LNCAP (cell line): ENCODE results near the gene ARHGEF6.

Experiments used
- TF ChIP-seq, protein P1 (sequence below): fragments of 450-650 bp; IDR thresholded peaks from 2 replicates; pipeline ENCODE4 v1.5.1; 2017; ENCODE audit warnings: mild to moderate bottlenecking

ARHGEF6 gene

DNA sequence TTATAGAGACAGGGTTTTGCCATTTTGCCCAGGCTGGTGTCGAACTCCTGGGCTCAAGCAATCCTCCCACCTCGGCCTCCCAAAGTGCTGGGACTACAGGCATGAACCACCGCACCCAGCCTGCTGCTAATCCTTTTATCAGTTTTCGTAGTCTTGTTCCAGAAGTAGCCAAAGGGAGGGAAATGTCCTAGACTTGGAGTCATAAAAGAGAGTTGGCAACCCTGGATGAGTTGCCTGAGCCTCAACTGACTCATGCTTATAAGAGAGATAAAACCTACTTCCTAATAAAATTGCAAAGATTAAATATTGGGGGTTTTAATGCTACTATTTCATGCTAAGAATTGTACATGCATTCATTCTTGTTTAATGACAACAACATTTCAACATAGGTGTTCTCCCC is 88.5 kb downstream of the ARHGEF6 start:
- TF ChIP-seq, protein P1, sequence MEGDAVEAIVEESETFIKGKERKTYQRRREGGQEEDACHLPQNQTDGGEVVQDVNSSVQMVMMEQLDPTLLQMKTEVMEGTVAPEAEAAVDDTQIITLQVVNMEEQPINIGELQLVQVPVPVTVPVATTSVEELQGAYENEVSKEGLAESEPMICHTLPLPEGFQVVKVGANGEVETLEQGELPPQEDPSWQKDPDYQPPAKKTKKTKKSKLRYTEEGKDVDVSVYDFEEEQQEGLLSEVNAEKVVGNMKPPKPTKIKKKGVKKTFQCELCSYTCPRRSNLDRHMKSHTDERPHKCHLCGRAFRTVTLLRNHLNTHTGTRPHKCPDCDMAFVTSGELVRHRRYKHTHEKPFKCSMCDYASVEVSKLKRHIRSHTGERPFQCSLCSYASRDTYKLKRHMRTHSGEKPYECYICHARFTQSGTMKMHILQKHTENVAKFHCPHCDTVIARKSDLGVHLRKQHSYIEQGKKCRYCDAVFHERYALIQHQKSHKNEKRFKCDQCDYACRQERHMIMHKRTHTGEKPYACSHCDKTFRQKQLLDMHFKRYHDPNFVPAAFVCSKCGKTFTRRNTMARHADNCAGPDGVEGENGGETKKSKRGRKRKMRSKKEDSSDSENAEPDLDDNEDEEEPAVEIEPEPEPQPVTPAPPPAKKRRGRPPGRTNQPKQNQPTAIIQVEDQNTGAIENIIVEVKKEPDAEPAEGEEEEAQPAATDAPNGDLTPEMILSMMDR, result no peak

DNA sequence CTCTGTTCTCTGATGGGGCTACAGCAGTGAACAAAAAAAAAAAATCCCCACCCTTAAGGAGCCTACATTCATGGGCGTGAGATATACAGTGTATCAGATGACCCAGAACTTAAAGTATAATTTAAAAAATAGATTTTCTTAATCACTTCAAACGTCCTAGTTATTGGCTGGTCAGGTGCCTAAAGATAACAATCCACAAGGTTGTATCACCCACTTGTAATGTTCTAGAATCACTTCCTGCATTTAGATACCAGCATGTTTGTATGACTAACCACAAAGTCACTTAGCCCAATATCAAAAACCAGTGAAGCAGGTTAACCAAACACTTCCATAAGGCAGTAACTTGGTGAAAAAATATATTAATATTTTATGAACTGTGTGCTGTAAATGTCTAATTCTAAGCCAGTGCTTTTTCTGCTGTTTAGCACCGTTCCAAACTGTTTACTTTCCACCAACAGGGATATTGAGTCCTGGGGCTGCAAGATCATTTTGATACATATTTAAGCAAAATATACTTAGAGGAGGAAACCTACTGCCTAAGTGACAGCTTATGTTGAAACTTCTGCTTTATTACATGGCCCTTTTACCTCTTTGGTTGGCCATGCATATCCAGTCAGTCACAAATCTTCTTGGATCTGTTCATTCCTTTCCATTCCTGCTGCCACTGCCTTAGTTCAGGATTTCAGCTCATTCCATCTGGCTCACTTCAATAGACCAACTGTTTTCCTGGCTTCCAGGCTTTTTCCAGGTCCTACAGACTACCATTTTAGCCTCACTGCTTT is 89.5 kb downstream of the ARHGEF6 start:
- TF ChIP-seq, protein P1, result no peak

DNA sequence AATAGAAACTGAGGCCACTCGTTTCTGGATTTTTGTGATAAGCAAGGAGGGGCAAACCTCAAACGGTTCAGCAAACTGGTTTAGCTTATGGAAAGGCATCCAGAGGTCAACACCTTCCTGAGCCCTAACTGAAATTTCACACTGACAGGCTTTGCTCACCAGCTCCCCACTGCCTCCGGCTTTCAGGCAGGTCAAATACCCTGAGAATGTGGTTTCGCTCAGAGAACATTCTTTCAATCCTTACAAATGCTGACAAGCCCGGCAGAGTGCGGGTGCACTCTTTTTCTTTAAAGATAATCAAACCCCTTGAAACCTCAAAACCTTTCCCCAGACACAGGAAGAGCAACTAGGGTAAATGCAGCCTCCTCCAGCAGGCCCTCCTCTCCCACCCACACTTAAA is 91.3 kb downstream of the ARHGEF6 start:
- TF ChIP-seq, protein P1, result no peak

DNA sequence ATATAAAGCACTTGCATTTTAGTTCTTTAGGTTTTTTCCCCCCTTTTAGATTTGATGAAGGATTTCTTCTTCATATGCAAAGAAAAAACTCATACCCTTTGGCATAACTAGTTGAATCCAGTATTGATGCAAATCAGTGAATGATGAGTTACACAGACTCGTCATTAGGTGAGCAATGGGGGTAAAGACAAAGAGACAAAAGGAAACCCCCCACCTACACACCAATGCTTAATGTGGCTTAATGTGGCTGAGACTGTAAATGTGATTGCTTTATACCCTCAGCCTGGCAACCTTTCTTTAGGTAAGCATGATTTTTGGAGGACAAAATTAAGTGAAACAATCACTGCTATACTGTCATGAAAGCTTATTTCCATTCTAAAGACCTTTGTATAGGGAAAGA is 93.3 kb downstream of the ARHGEF6 start:
- TF ChIP-seq, protein P1, result no peak

DNA sequence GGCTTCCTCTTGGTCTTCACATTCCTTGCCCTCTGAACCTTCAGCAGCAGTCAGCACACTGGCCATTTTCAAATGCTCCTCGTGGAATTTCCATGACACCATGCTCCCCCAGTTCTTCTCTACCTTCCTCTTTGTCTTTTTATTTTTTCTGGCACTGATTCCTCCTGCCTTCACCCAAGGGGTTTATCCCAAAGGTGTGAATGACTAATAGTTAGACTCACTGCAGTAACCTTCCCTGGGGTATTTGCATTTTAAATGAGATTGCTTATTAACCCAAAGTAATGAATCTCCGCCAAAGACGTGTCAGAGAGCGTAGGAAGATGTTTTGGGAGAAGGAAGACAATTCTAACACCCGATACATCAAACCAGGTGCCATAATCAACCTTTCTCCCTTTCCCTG is 96.6 kb downstream of the ARHGEF6 start:
- TF ChIP-seq, protein P1, result no peak

DNA sequence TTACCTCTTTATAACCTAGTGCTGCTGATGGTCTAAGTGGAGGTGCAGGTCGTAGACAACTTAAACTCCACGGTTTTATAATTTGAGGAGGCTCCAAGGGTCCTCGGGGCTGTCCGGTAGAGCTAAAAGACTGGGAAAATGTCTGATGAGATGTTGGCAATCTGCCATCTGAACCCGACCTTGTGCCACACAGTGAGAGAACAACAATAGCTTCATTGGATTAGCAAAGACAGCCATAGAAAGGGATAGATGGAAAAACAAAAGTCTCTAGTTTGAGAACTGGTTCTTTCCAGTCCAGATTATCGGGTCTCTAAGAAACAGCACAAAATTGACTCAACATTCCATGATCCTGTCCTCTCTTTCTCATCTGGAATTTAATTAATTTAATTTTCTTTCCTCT is 101.2 kb downstream of the ARHGEF6 start:
- TF ChIP-seq, protein P1, result no peak

DNA sequence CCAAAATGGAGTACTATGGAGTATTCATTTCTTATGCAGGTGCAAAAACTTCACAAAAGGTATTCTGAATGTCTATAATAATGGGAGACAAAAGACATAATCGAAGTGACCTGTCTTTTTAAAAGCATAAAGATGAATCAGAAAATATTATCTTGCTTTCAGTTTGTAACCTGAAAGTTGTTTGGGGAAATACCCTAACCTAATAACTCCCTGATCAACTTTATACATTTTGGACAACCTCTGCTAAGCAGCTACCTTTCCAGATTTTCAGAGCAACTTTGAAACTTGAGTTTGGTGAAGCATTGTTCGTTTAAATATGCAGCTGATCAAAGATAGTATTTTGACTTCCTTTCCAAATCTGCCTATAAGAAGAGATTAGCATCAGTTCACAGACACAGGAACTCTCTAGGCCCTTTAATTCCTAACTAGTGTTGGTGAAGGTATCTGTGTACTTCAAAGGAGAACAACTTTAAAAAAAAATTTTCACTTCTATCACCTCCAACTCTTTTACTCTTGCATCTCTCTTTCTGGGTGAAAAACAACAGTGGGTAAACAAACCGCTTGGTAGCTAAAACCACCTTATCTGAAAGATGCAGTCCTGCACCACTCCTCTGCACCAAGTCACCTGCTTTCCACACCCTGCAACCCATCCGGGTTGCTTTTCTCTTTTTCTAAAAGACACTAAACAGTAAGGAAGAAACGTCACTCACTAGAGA is 106.3 kb downstream of the ARHGEF6 start:
- TF ChIP-seq, protein P1, result no peak
